Measurements from ENCODE around the gene GIMAP2.
A peak's percentile ranks its signal among the peaks of the same experiment; 100 is the strongest.
"Not testable (repeated sequence)": the region's sequence is repeated elsewhere in the genome, so short reads cannot be mapped to it uniquely, and the experiment has no call there.

GIMAP2 gene

GRCh38 chr7:150665896-150666295 is 19.6 kb upstream of the GIMAP2 start:
- peaks cover 93% of the 10 kb centered on the region for H3K4me1 Mint-ChIP-seq
- peaks cover 49% of the 10 kb centered on the region for H3K36me3 Mint-ChIP-seq

GRCh38 chr7:150666412-150666811 is 19.1 kb upstream of the GIMAP2 start:
- CTCF ChIA-PET, result interaction anchor here (1.0 to 2.5 kb wide), 4 partner anchors 66 to 155 kb away, joined by 3 to 10 read pairs (median 4); partner anchors contain the start of gene GIMAP7
- peaks cover 23% of the 10 kb centered on the region for H3K9me3 Mint-ChIP-seq
- no peaks in the 10 kb centered on the region for H3K27me3 Mint-ChIP-seq
- peak overlapping the region; percentile 99 for H3K27ac Mint-ChIP-seq
- no peak overlapping the region for H3K4me3 Mint-ChIP-seq
- peaks cover 50% of the 10 kb centered on the region for H3K36me3 Mint-ChIP-seq
- H3K4me1 Mint-ChIP-seq, result peaks cover 93% of the 10 kb centered on the region
- DNase-seq, result no peak

More at GRCh38 chr7:150665896-150666295, 19.6 kb upstream of the GIMAP2 start:
- CTCF ChIA-PET, result interaction anchor here (1.3 kb wide), 1 partner anchor 154 kb away, joined by 3 read pairs; no protein-coding TSS in a partner anchor
- Mint-ChIP-seq H3K9me3 (peaks cover 21% of the 10 kb centered on the region), H3K4me3 (no peak overlapping the region), H3K27ac (peak overlapping the region; percentile 99), H3K27me3 (no peaks in the 10 kb centered on the region)
- no peak for DNase-seq

GRCh38 chr7:150668472-150668911 is 17.0 kb upstream of the GIMAP2 start:
- Mint-ChIP-seq H3K4me1 (peaks cover 90% of the 10 kb centered on the region), H3K27me3 (no peaks in the 10 kb centered on the region), H3K4me3 (peak overlapping the region; percentile 55), H3K36me3 (peaks cover 52% of the 10 kb centered on the region), H3K27ac (peak overlapping the region; percentile 99), H3K9me3 (peaks cover 32% of the 10 kb centered on the region)
- peak; percentile 73 for DNase-seq
- CTCF ChIA-PET, result interaction anchor here (0.9 to 2.5 kb wide), 5 partner anchors 9 to 216 kb away, joined by 3 to 10 read pairs (median 3); partner anchors contain the start of genes GIMAP2 and GIMAP6

- Mint-ChIP-seq H3K4me3 (peak overlapping the region; percentile 55), H3K27ac (peak overlapping the region; percentile 99), H3K27me3 (no peaks in the 10 kb centered on the region), H3K9me3 (peaks cover 32% of the 10 kb centered on the region), H3K4me1 (peaks cover 89% of the 10 kb centered on the region), H3K36me3 (peaks cover 50% of the 10 kb centered on the region)
- CTCF ChIA-PET, result interaction anchor here (0.9 to 2.5 kb wide), 4 partner anchors 37 to 101 kb away, joined by 3 to 10 read pairs (median 4); partner anchors contain the start of genes GIMAP1 and GIMAP6
- DNase-seq, result no peak
These were observed 16.5 kb upstream of the GIMAP2 start for GRCh38 chr7:150668977-150669376.

GRCh38 chr7:150671798-150672585 is 13.5 kb upstream of the GIMAP2 start:
- H3K4me3 Mint-ChIP-seq, DNase-seq, CTCF ChIA-PET, H3K27me3 Mint-ChIP-seq, H3K27ac Mint-ChIP-seq: not testable (repeated sequence)
- Mint-ChIP-seq H3K36me3 (peaks cover 36% of the 10 kb centered on the region), H3K4me1 (peaks cover 86% of the 10 kb centered on the region), H3K9me3 (peaks cover 32% of the 10 kb centered on the region)

- CTCF ChIA-PET, result no interaction called here
- Mint-ChIP-seq H3K4me3 (peak overlapping the region; percentile 63), H3K9me3 (peaks cover 35% of the 10 kb centered on the region), H3K4me1 (peaks cover 88% of the 10 kb centered on the region), H3K36me3 (peaks cover 46% of the 10 kb centered on the region), H3K27ac (peak overlapping the region; percentile 99), H3K27me3 (no peaks in the 10 kb centered on the region)
- no peak for DNase-seq
These were observed 9.8 kb upstream of the GIMAP2 start for GRCh38 chr7:150675714-150676113.

- DNase-seq, CTCF ChIA-PET, H3K27me3 Mint-ChIP-seq: not testable (repeated sequence)
- H3K27ac Mint-ChIP-seq, result peak overlapping the region; percentile 99
- H3K4me1 Mint-ChIP-seq, result peaks cover 88% of the 10 kb centered on the region
- peaks cover 46% of the 10 kb centered on the region for H3K36me3 Mint-ChIP-seq
- peaks cover 34% of the 10 kb centered on the region for H3K9me3 Mint-ChIP-seq
- H3K4me3 Mint-ChIP-seq, result peak overlapping the region; percentile 63
These were observed 9.2 kb upstream of the GIMAP2 start for GRCh38 chr7:150676276-150676675.

- peak overlapping the region; percentile 63 for H3K4me3 Mint-ChIP-seq
- peaks cover 87% of the 10 kb centered on the region for H3K4me1 Mint-ChIP-seq
- CTCF ChIA-PET, H3K27me3 Mint-ChIP-seq: not testable (repeated sequence)
- DNase-seq, result peak; percentile 66
- peaks cover 33% of the 10 kb centered on the region for H3K9me3 Mint-ChIP-seq
- peak overlapping the region; percentile 99 for H3K27ac Mint-ChIP-seq
- peaks cover 48% of the 10 kb centered on the region for H3K36me3 Mint-ChIP-seq
These were observed 8.7 kb upstream of the GIMAP2 start for GRCh38 chr7:150676854-150677253.

- H3K27me3 Mint-ChIP-seq, CTCF ChIA-PET: not testable (repeated sequence)
- DNase-seq, result peak; percentile 53
- Mint-ChIP-seq H3K9me3 (peaks cover 37% of the 10 kb centered on the region), H3K4me1 (peaks cover 92% of the 10 kb centered on the region), H3K4me3 (peak overlapping the region; percentile 63), H3K27ac (peak overlapping the region; percentile 99), H3K36me3 (peaks cover 50% of the 10 kb centered on the region)
These were observed 6.9 kb upstream of the GIMAP2 start for GRCh38 chr7:150678601-150679000.

GRCh38 chr7:150680364-150680763 is 5.1 kb upstream of the GIMAP2 start:
- H3K27ac Mint-ChIP-seq, DNase-seq, H3K27me3 Mint-ChIP-seq, CTCF ChIA-PET, H3K4me3 Mint-ChIP-seq: not testable (repeated sequence)
- H3K4me1 Mint-ChIP-seq, result peaks cover 95% of the 10 kb centered on the region
- H3K36me3 Mint-ChIP-seq, result peaks cover 57% of the 10 kb centered on the region
- H3K9me3 Mint-ChIP-seq, result peaks cover 43% of the 10 kb centered on the region

- CTCF ChIA-PET, result interaction anchor here (0.9 to 1.9 kb wide), 9 partner anchors 10 to 237 kb away, joined by 3 to 6 read pairs (median 3); partner anchors contain the start of gene GIMAP7
- Mint-ChIP-seq H3K27ac (peak overlapping the region; percentile 97), H3K4me1 (peaks cover 94% of the 10 kb centered on the region), H3K36me3 (peaks cover 82% of the 10 kb centered on the region), H3K4me3 (peak overlapping the region; percentile 96), H3K9me3 (peaks cover 51% of the 10 kb centered on the region), H3K27me3 (no peaks in the 10 kb centered on the region)
- DNase-seq, result peak; percentile 36
These were observed 625 bp downstream of the GIMAP2 start for GRCh38 chr7:150686030-150686631.

GRCh38 chr7:150688630-150689029 is 3.1 kb downstream of the GIMAP2 start:
- Mint-ChIP-seq H3K27ac (peak overlapping the region; percentile 97), H3K4me3 (peak overlapping the region; percentile 96), H3K36me3 (peaks cover 85% of the 10 kb centered on the region), H3K9me3 (peaks cover 54% of the 10 kb centered on the region), H3K4me1 (peaks cover 83% of the 10 kb centered on the region), H3K27me3 (no peaks in the 10 kb centered on the region)
- CTCF ChIA-PET, result no interaction called here
- no peak for DNase-seq

GRCh38 chr7:150695654-150696053 is 10.1 kb downstream of the GIMAP2 start:
- no peaks in the 10 kb centered on the region for H3K27me3 Mint-ChIP-seq
- no peak overlapping the region for H3K27ac Mint-ChIP-seq
- CTCF ChIA-PET, result interaction anchor here (0.7 kb wide), 1 partner anchor 9 kb away, joined by 3 read pairs; no protein-coding TSS in a partner anchor
- DNase-seq, result no peak
- H3K9me3 Mint-ChIP-seq, result peaks cover 85% of the 10 kb centered on the region
- no peak overlapping the region for H3K4me3 Mint-ChIP-seq
- H3K4me1 Mint-ChIP-seq, result peaks cover 28% of the 10 kb centered on the region
- H3K36me3 Mint-ChIP-seq, result peaks cover 77% of the 10 kb centered on the region

- CTCF ChIA-PET, result interaction anchor here (0.6 kb wide), 1 partner anchor 67 kb away, joined by 3 read pairs; no protein-coding TSS in a partner anchor
- Mint-ChIP-seq H3K9me3 (peaks cover 81% of the 10 kb centered on the region), H3K4me1 (peaks cover 15% of the 10 kb centered on the region), H3K27me3 (no peaks in the 10 kb centered on the region), H3K27ac (no peak overlapping the region), H3K4me3 (no peak overlapping the region), H3K36me3 (peaks cover 74% of the 10 kb centered on the region)
- DNase-seq, result no peak
These were observed 17.7 kb downstream of the GIMAP2 start for GRCh38 chr7:150703209-150703608.

Measured in activated naive CD4-positive, alpha-beta T cell treated with anti-CD3 and anti-CD28 coated beads, Interleukin-2, amount 10 ng/mL, durations not matched to agents 7 days and 5 days (primary cell).